HepG2 (cell line): Measurements from ENCODE around the gene HYPK. TPM values are rescaled to one million over a fixed set of nuclear protein-coding genes. Genes with fewer than 3 reads are reported as not detected.

Experiments used
- ATF7-NPFF ChIP-seq: sonication (generic); formaldehyde crosslinking; IDR thresholded peaks from 2 replicates; pipeline ENCODE4 v1.8.1; 2023; ENCODE audit warnings: mild to moderate bottlenecking, low read depth, missing genetic modification reagents, moderate library complexity
- DMTF1 ChIP-seq: sonication (generic); formaldehyde crosslinking; IDR thresholded peaks from 2 replicates; pipeline ENCODE4 v1.4.0; 2020; ENCODE audit warnings: mild to moderate bottlenecking, missing genetic modification reagents
- ELF4 ChIP-seq: sonication (generic); formaldehyde crosslinking; IDR thresholded peaks from 2 replicates; pipeline ENCODE4 v1.5.0; 2020; ENCODE audit warnings: missing genetic modification reagents, mild to moderate bottlenecking, moderate library complexity, borderline replicate concordance
- FOXC1 ChIP-seq: sonication (generic); formaldehyde crosslinking; IDR thresholded peaks from 2 replicates; pipeline ENCODE4 v1.8.0; 2022; ENCODE audit warnings: mild to moderate bottlenecking, missing genetic modification reagents, borderline replicate concordance
- GLI4 ChIP-seq: sonication (generic); formaldehyde crosslinking; IDR thresholded peaks from 2 replicates; pipeline ENCODE4 v1.5.1; 2020; ENCODE audit warnings: missing genetic modification reagents, mild to moderate bottlenecking, moderate library complexity, borderline replicate concordance
- KLF15 ChIP-seq: sonication (generic); formaldehyde crosslinking; IDR thresholded peaks from 2 replicates; pipeline ENCODE4 v1.8.1; 2023; ENCODE audit warnings: borderline replicate concordance, mild to moderate bottlenecking, inconsistent platforms, missing genetic modification reagents, mixed read lengths
- LRRFIP1 ChIP-seq: sonication (generic); formaldehyde crosslinking; conservative IDR thresholded peaks from 2 replicates; pipeline ENCODE4 v1.4.0; 2020; ENCODE audit warnings: missing genetic modification reagents
- MAFG ChIP-seq: sonication (generic); formaldehyde crosslinking; IDR thresholded peaks from 2 replicates; pipeline ENCODE4 v1.5.1; 2020; ENCODE audit warnings: mild to moderate bottlenecking, missing genetic modification reagents
- MEIS1 ChIP-seq: sonication (generic); formaldehyde crosslinking; IDR thresholded peaks from 2 replicates; pipeline ENCODE4 v1.9.0; 2021; ENCODE audit warnings: mild to moderate bottlenecking, missing genetic modification reagents, moderate library complexity, borderline replicate concordance
- NCOA5 ChIP-seq: sonication (generic); formaldehyde crosslinking; IDR thresholded peaks from 2 replicates; pipeline ENCODE4 v1.4.0; 2020; ENCODE audit warnings: missing genetic modification reagents
- PLRG1 ChIP-seq: fragments of 450-650 bp; conservative IDR thresholded peaks from 2 replicates; pipeline ENCODE4 v1.6.1; 2016
- PRMT3 ChIP-seq: sonication (generic); formaldehyde crosslinking; IDR thresholded peaks from 2 replicates; pipeline ENCODE4 v1.8.1; 2022; ENCODE audit warnings: low read depth, mild to moderate bottlenecking, moderate library complexity, missing genetic modification reagents, borderline replicate concordance
- PRPF4 ChIP-seq: fragments of 200-400 bp; formaldehyde crosslinking; IDR thresholded peaks from 2 replicates; pipeline ENCODE4 v1.6.1; 2016; ENCODE audit warnings: low read length, low read depth; ENCODE audit not compliant: poor library complexity, severe bottlenecking
- SRSF9 ChIP-seq: fragments of 200-400 bp; formaldehyde crosslinking; IDR thresholded peaks from 2 replicates; pipeline ENCODE4 v1.6.1; 2018; ENCODE audit warnings: borderline replicate concordance, mild to moderate bottlenecking, low read depth, low read length; ENCODE audit not compliant: insufficient read depth, poor library complexity, severe bottlenecking
- ZFX ChIP-seq: sonication (generic); formaldehyde crosslinking; IDR thresholded peaks from 2 replicates; pipeline ENCODE4 v1.4.0; 2020; ENCODE audit warnings: mild to moderate bottlenecking, low read depth, missing genetic modification reagents, moderate library complexity
- ZIK1 ChIP-seq: sonication (generic); formaldehyde crosslinking; IDR thresholded peaks from 2 replicates; pipeline ENCODE4 v1.5.0; 2020; ENCODE audit warnings: mild to moderate bottlenecking, low read depth, missing genetic modification reagents, borderline replicate concordance
- ZNF329 ChIP-seq: sonication (generic); formaldehyde crosslinking; IDR thresholded peaks from 2 replicates; pipeline ENCODE4 v1.9.0; 2021; ENCODE audit warnings: low read depth, mild to moderate bottlenecking, missing genetic modification reagents
- ZSCAN22 ChIP-seq: sonication (generic); formaldehyde crosslinking; IDR thresholded peaks from 2 replicates; pipeline ENCODE4 v1.4.0; 2020; ENCODE audit warnings: mild to moderate bottlenecking, missing genetic modification reagents
- polyA plus RNA-seq, 8 experiments: library from polyadenylated mRNA; depleted of rRNA in 3 of 8; stranded (reverse) in 7 of 8; unstranded in 1 of 8; fragments of >200 nt; fragmentation: Illumina TruSeq in 4 of 8; extraction: Trizol in 4 of 8; gene quantifications; 2 replicates each; pipeline versions ENCODE4 v1.2.1 to v1.2.3, GENCODE V29; 2011 to 2016; ENCODE audit warnings: low read depth in 4 of 8, missing spikeins in 1 of 8, mixed read lengths in 1 of 8; ENCODE audit not compliant: insufficient read depth in 1 of 8
- total RNA-seq, 5 experiments: library from RNA; depleted of rRNA; stranded (reverse); fragments of >200 nt; fragmentation: Illumina TruSeq; extraction: Trizol; gene quantifications; 2 replicates each; pipeline ENCODE4 v1.2.3, GENCODE V29; 2016; ENCODE audit warnings: low read depth in 1 of 5
- TF ChIP-seq, protein P1 (sequence below): sonication (generic); formaldehyde crosslinking; IDR thresholded peaks from 2 replicates; pipeline ENCODE4 v1.5.0; 2020; ENCODE audit warnings: missing genetic modification reagents
- TF ChIP-seq, protein P2 (sequence below): sonication (generic); formaldehyde crosslinking; IDR thresholded peaks from 2 replicates; pipeline ENCODE4 v1.8.1; 2022; ENCODE audit warnings: low read depth, mild to moderate bottlenecking, missing genetic modification reagents

Gene HYPK
- total and polyA plus RNA-seq, 2 of the 13 experiments (the other 11 are each of a cell fraction or from before 2014, with no cell fraction given) = 13.5 to 16.5 TPM

DNA sequence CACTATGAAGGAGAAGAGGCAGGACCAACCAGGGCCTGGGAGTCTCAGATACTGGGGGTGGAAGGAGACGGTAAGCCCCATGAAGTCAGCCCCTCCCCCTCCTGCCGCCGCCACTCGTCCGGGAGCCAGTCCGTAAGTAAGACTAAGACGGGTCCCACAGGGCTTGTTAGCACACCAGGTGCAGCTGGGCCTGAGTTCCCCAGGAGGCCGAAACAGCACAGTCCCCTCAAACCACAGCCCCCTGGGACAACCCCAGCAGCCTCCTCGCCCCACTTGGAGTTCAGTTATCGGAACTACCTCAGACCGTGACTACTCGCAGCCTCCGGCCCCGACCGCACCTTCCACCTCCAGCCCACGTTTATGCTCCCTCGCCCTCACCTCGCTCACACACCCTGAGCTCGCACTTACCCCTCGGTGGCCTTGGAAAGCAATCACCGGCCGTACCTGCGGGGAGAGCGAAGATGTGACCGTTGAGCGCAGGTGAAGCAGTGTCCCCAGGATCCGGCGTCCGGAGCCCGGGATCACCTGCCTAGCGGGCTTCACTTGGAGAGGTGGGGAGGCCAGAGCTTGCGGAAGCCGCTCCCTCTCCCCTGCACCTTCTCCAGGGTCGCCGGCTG, 24.2 kb upstream of the HYPK start (continued):
- no peak for TF ChIP-seq DMTF1
- TF ChIP-seq ELF4 (CRISPR knock-in tag) = peak; percentile 2; the same call in 1 of the 2 replicates
- 0 out of 2 replicates have a peak, but pooled peaks have one; percentile 54 for TF ChIP-seq ATF7-NPFF (CRISPR knock-in tag)
- TF ChIP-seq LRRFIP1 (CRISPR knock-in tag) = no peak
- 0 out of 2 replicates have a peak, but pooled peaks have one; percentile 55 for TF ChIP-seq ZIK1
- TF ChIP-seq MAFG = no peak
- TF ChIP-seq FOXC1 (CRISPR knock-in tag) = 0 out of 2 replicates have a peak, but pooled peaks have one; percentile 42
- TF ChIP-seq ZFX (CRISPR knock-in tag) = no peak
- peak; percentile 52; the same call in 1 of the 2 replicates for TF ChIP-seq PRMT3
- TF ChIP-seq, protein P1, sequence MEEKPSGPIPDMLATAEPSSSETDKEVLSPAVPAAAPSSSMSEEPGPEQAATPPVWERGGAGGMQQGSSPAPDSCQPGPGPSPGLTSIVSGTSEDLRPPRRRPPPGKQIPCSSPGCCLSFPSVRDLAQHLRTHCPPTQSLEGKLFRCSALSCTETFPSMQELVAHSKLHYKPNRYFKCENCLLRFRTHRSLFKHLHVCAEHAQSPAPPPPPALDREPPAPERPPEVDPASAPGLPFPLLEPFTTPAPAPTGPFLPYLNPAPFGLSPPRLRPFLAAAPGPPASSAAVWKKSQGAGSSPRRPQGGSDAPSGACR (CRISPR knock-in tag) = peak; percentile 1; the same call in 1 of the 2 replicates
- TF ChIP-seq PRPF4 = no peak
- no peak for TF ChIP-seq PLRG1
- TF ChIP-seq, protein P2, sequence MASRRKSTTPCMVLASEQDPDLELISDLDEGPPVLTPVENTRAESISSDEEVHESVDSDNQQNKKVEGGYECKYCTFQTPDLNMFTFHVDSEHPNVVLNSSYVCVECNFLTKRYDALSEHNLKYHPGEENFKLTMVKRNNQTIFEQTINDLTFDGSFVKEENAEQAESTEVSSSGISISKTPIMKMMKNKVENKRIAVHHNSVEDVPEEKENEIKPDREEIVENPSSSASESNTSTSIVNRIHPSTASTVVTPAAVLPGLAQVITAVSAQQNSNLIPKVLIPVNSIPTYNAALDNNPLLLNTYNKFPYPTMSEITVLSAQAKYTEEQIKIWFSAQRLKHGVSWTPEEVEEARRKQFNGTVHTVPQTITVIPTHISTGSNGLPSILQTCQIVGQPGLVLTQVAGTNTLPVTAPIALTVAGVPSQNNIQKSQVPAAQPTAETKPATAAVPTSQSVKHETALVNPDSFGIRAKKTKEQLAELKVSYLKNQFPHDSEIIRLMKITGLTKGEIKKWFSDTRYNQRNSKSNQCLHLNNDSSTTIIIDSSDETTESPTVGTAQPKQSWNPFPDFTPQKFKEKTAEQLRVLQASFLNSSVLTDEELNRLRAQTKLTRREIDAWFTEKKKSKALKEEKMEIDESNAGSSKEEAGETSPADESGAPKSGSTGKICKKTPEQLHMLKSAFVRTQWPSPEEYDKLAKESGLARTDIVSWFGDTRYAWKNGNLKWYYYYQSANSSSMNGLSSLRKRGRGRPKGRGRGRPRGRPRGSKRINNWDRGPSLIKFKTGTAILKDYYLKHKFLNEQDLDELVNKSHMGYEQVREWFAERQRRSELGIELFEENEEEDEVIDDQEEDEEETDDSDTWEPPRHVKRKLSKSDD (CRISPR knock-in tag) = peak; percentile 29; the same call in 1 of the 2 replicates
- no peak for TF ChIP-seq ZNF329
- no peak for TF ChIP-seq MEIS1 (CRISPR knock-in tag)
- TF ChIP-seq ZSCAN22 = no peak
- no peak for TF ChIP-seq NCOA5 (CRISPR knock-in tag)
- no peak for TF ChIP-seq KLF15
- TF ChIP-seq SRSF9 = no peak
- no peak for TF ChIP-seq GLI4 (CRISPR knock-in tag)
